NCI-H187 (cell line): ENCODE data around the gene LAMTOR3.
"Not testable (repeated sequence)": the region's sequence is repeated elsewhere in the genome, so short reads cannot be mapped to it uniquely, and the experiment has no call there.

Source experiments
- DNase-seq, 2 experiments: peaks; one replicate each; lab custom pipeline; 2025; lab: John Stamatoyannopoulos, UW

LAMTOR3 gene

DNA sequence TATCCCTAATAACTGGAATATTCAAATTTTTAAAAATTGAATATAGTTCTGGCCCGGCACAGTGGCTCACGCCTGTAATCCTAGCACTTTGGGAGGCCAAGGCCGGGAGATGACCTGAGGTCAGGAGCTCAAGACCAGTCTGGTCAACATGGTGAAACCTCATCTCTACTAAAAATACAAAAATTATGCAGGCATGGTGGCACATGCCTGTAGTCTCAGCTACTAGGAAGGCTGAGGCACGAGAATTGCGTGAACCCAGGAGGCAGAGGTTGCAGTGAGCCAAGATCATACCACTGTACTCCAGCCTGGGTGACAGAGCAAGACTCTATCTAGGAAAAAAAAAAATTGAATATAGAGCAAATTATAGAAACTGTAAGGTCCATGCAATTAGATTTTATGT is 64.2 kb downstream of the LAMTOR3 start:
- not testable (repeated sequence) for DNase-seq

GRCh38 chr4:99828477-99828876 is 65.8 kb downstream of the LAMTOR3 start:
- no peak for DNase-seq
